IPS DF 6.9 (cell line): ENCODE results near the gene SLC25A1.

Experiments used
- DNase-seq: peaks from one replicate; pipeline ENCODE4 v3.0.0-alpha.2; 2013; ENCODE audit warnings: low read depth, low spot score
- H3K27ac ChIP-seq: one replicate; pipeline ENCODE4 v1.5.1; 2013; ENCODE audit warnings: low read length, control low read depth
- H3K27me3 ChIP-seq: 2 replicates; pipeline ENCODE4 v1.6.1; 2013; ENCODE audit warnings: mild to moderate bottlenecking, low read length; ENCODE audit not compliant: control insufficient read depth, insufficient read depth
- H3K36me3 ChIP-seq: 2 replicates; pipeline ENCODE4 v1.6.1; 2013; ENCODE audit warnings: low read length; ENCODE audit not compliant: control insufficient read depth, insufficient read depth
- H3K4me1 ChIP-seq: 2 replicates; pipeline ENCODE4 v1.6.1; 2013; ENCODE audit warnings: low read length; ENCODE audit not compliant: control insufficient read depth, insufficient read depth
- H3K4me3 ChIP-seq: 2 replicates; pipeline ENCODE4 v1.5.1; 2013; ENCODE audit warnings: mild to moderate bottlenecking, low read length
- H3K9me3 ChIP-seq: 2 replicates; pipeline ENCODE4 v1.6.1; 2013; ENCODE audit warnings: low read length, inconsistent platforms; ENCODE audit not compliant: control insufficient read depth, insufficient read depth
- WGBS: extraction: QIAGEN DNeasy Blood & Tissue Kit; methylation state at CpG from one replicate; pipeline ENCODE4 v1.1.7; 2013; ENCODE audit warnings: mixed read lengths, missing lambda C conversion rate; ENCODE audit not compliant: insufficient read length, insufficient coverage; 5-methylcytosine and 5-hydroxymethylcytosine counted together

The SLC25A1 gene

GRCh38 chr22:19181786-19182471 lies 3.4 kb upstream of the SLC25A1 start:
- Histone ChIP-seq H3K36me3 (no peaks in the 10 kb centered on the region; the same call in 1 of the 2 replicates), H3K4me1 (0 out of 2 replicates have a peak, but pooled peaks cover 2% of the 10 kb centered on the region), H3K27me3 (no peaks in the 10 kb centered on the region), H3K9me3 (no peaks in the 10 kb centered on the region), H3K27ac (no peak overlapping the region), H3K4me3 (no peak overlapping the region)
- DNase-seq, result no peak
- no CpG with 5 or more reads among the region's 12 CpGs for WGBS

GRCh38 chr22:19180740-19181410 lies 2.3 kb upstream of the SLC25A1 start:
- no peak overlapping the region for H3K4me3 ChIP-seq
- H3K9me3 ChIP-seq, result no peaks in the 10 kb centered on the region
- H3K27me3 ChIP-seq, result no peaks in the 10 kb centered on the region
- H3K36me3 ChIP-seq, result peaks cover 3% of the 10 kb centered on the region
- H3K27ac ChIP-seq, result no peak overlapping the region
- peaks cover 4% of the 10 kb centered on the region; the same call in 1 of the 2 replicates for H3K4me1 ChIP-seq
- WGBS, result no CpG with 5 or more reads among the region's 11 CpGs
- no peak for DNase-seq

GRCh38 chr22:19180234-19180633 lies 1.7 kb upstream of the SLC25A1 start:
- Histone ChIP-seq H3K36me3 (peaks cover 10% of the 10 kb centered on the region), H3K9me3 (no peaks in the 10 kb centered on the region), H3K4me3 (no peak overlapping the region), H3K4me1 (peaks cover 6% of the 10 kb centered on the region; the same call in 1 of the 2 replicates), H3K27me3 (no peaks in the 10 kb centered on the region), H3K27ac (no peak overlapping the region)
- DNase-seq, result no peak
- no CpG with 5 or more reads among the region's 9 CpGs for WGBS

- H3K27me3 ChIP-seq, result no peaks in the 10 kb centered on the region
- no CpG with 5 or more reads among the region's 15 CpGs for WGBS
- H3K36me3 ChIP-seq, result peaks cover 11% of the 10 kb centered on the region
- peak overlapping the region; percentile 69; the same call in 1 of the 2 replicates for H3K4me3 ChIP-seq
- H3K9me3 ChIP-seq, result no peaks in the 10 kb centered on the region
- peaks cover 7% of the 10 kb centered on the region; the same call in 1 of the 2 replicates for H3K4me1 ChIP-seq
- no peak overlapping the region for H3K27ac ChIP-seq
- peak; percentile 47 for DNase-seq
Observed at GRCh38 chr22:19179497-19180048, 1.0 kb upstream of the SLC25A1 start.

GRCh38 chr22:19178065-19178656 lies 375 bp downstream of the SLC25A1 start:
- peaks cover 10% of the 10 kb centered on the region for H3K4me1 ChIP-seq
- H3K27me3 ChIP-seq, result no peaks in the 10 kb centered on the region

GRCh38 chr22:19177164-19178064 lies 1.1 kb downstream of the SLC25A1 start:
- WGBS, result no CpG with 5 or more reads among the region's 55 CpGs
- H3K27me3 ChIP-seq, result no peaks in the 10 kb centered on the region
- no peaks in the 10 kb centered on the region for H3K9me3 ChIP-seq
- DNase-seq, result no peak
- peaks cover 11% of the 10 kb centered on the region for H3K36me3 ChIP-seq
- H3K27ac ChIP-seq, result no peak overlapping the region
- peak overlapping the region; percentile 69 for H3K4me3 ChIP-seq
- peaks cover 11% of the 10 kb centered on the region for H3K4me1 ChIP-seq

More at GRCh38 chr22:19178065-19178656, 375 bp downstream of the SLC25A1 start:
- no CpG with 5 or more reads among the region's 80 CpGs for WGBS
- H3K36me3 ChIP-seq, result peaks cover 11% of the 10 kb centered on the region
- DNase-seq, result no peak
- no peak overlapping the region for H3K27ac ChIP-seq
- no peaks in the 10 kb centered on the region for H3K9me3 ChIP-seq
- H3K4me3 ChIP-seq, result peak overlapping the region; percentile 69

- Histone ChIP-seq H3K36me3 (peaks cover 11% of the 10 kb centered on the region), H3K27ac (no peak overlapping the region), H3K9me3 (no peaks in the 10 kb centered on the region), H3K27me3 (no peaks in the 10 kb centered on the region), H3K4me1 (peaks cover 11% of the 10 kb centered on the region), H3K4me3 (no peak overlapping the region)
- no CpG with 5 or more reads among the region's 12 CpGs for WGBS
- no peak for DNase-seq
Observed at GRCh38 chr22:19176732-19177131, 1.8 kb downstream of the SLC25A1 start.

- Histone ChIP-seq H3K27ac (no peak overlapping the region), H3K27me3 (no peaks in the 10 kb centered on the region), H3K4me3 (no peak overlapping the region), H3K4me1 (peaks cover 11% of the 10 kb centered on the region), H3K36me3 (peaks cover 11% of the 10 kb centered on the region), H3K9me3 (no peaks in the 10 kb centered on the region)
- no peak for DNase-seq
- no CpG with 5 or more reads among the region's 12 CpGs for WGBS
Observed at GRCh38 chr22:19176175-19176643, 2.3 kb downstream of the SLC25A1 start.

- no peaks in the 10 kb centered on the region for H3K27me3 ChIP-seq
- no peaks in the 10 kb centered on the region for H3K9me3 ChIP-seq
- peaks cover 11% of the 10 kb centered on the region for H3K4me1 ChIP-seq
- H3K4me3 ChIP-seq, result no peak overlapping the region
- DNase-seq, result no peak
- no peak overlapping the region for H3K27ac ChIP-seq
- peaks cover 11% of the 10 kb centered on the region for H3K36me3 ChIP-seq
- WGBS, result no CpG with 5 or more reads among the region's 21 CpGs
Observed at GRCh38 chr22:19175602-19176174, 2.8 kb downstream of the SLC25A1 start.
